ENCODE measurements around the gene ABHD5. TPM values are rescaled to one million over a fixed set of nuclear protein-coding genes. Genes with fewer than 3 reads are reported as not detected.
"Not testable (repeated sequence)": the region's sequence is repeated elsewhere in the genome, so short reads cannot be mapped to it uniquely, and the experiment has no call there.

Gene ABHD5
- total RNA-seq, 1 donor from 2014 or later, result 17.5 TPM

DNA sequence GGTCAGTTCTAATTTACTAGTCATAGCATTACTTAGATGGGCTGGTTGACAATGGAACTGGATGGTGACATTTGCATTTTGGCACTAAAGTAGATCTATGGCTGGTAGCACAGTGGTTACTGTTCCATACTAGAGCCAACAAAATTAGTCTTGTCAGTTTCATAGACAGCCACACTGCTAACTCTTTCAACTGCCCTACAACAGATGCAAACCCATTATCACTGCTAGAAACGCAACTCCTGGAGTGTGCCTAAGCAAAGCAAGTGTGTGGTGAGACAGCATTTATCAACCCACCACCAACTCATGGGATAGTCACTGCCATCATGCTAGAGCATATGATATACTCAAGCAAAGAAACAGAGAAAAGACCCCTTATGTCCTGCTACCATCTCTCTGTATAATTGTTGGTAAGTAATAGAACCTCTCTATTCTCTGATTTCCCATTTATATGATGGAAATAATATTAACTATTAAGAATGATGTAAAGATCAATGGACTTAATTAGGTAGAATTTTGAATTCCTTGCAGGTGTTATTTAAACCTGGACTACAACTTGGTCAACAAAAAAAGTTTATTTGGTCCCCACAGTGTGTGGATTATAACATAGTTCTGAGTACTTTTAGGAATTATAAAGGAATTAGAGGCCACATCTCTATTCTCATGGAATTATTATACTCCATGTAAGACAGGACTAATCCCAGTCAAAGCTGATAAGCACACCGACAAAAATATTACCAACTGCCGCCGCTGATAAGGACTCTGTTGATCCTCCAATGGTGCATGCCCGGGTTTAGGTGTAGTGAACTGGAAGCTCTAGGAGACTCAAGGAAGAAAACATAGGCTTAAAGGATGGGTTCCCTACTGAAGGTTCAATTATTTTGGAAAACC is 19.9 kb upstream of the ABHD5 start:
- Mint-ChIP-seq H3K36me3 (ENCODE audit: low read depth, unreplicated experiment) (no peaks in the 10 kb centered on the region), H3K27me3 (ENCODE audit: unreplicated experiment) (peaks cover 1% of the 10 kb centered on the region), H3K9me3 (ENCODE audit: unreplicated experiment) (no peaks in the 10 kb centered on the region), H3K4me1 (ENCODE audit: unreplicated experiment) (no peaks in the 10 kb centered on the region), H3K27ac (ENCODE audit: unreplicated experiment) (no peak overlapping the region), H3K4me3 (ENCODE audit: unreplicated experiment) (no peak overlapping the region)
- DNase-seq (ENCODE audit: low spot score), result no peak
- TF ChIP-seq, protein P1, sequence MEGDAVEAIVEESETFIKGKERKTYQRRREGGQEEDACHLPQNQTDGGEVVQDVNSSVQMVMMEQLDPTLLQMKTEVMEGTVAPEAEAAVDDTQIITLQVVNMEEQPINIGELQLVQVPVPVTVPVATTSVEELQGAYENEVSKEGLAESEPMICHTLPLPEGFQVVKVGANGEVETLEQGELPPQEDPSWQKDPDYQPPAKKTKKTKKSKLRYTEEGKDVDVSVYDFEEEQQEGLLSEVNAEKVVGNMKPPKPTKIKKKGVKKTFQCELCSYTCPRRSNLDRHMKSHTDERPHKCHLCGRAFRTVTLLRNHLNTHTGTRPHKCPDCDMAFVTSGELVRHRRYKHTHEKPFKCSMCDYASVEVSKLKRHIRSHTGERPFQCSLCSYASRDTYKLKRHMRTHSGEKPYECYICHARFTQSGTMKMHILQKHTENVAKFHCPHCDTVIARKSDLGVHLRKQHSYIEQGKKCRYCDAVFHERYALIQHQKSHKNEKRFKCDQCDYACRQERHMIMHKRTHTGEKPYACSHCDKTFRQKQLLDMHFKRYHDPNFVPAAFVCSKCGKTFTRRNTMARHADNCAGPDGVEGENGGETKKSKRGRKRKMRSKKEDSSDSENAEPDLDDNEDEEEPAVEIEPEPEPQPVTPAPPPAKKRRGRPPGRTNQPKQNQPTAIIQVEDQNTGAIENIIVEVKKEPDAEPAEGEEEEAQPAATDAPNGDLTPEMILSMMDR (IDR thresholded peaks at IDR 0.05; ENCODE audit: unreplicated experiment), result no peak

DNA sequence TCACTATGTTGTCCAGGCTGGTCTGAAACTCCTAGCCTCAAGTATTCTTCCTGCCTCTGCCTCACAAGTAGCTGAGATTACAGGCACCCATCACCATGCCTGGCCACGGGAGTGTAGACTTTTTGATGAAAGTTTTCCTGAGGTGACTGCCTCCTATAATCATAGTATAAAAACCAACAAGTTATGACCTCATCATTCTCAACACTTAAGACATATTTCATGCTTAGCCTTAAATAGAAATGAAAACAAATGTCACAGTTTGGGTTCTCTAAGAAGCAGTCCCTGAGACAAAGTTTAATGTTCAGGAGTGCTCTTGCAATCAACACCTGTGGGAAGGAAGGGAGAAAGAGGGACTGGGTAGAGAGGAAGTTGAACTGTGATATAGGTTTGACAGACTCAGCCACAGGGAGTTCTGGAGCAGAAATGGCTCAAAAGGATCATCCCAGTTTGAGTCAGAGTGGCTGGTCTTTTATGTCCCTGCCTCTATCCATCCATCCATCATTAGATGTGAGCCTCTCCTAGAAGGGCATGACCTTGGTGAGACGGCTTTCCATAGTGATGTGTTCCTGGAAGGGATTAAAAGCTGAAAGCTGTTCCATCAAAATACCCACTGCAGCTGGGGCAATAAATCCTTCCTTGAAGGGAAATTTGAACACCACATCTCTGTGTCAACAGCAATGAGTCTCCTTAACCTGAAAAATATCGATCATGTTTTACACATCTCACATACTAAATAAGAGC is 16.2 kb upstream of the ABHD5 start:
- peaks cover 12% of the 10 kb centered on the region for H3K36me3 Mint-ChIP-seq (ENCODE audit: low read depth, unreplicated experiment)
- H3K4me3 Mint-ChIP-seq (ENCODE audit: unreplicated experiment), result no peak overlapping the region
- H3K4me1 Mint-ChIP-seq (ENCODE audit: unreplicated experiment), result no peaks in the 10 kb centered on the region
- TF ChIP-seq, protein P1 (IDR thresholded peaks at IDR 0.05; ENCODE audit: unreplicated experiment), result no peak
- H3K27ac Mint-ChIP-seq (ENCODE audit: unreplicated experiment), result no peak overlapping the region
- peaks cover 1% of the 10 kb centered on the region for H3K27me3 Mint-ChIP-seq (ENCODE audit: unreplicated experiment)
- peaks cover 4% of the 10 kb centered on the region for H3K9me3 Mint-ChIP-seq (ENCODE audit: unreplicated experiment)
- DNase-seq (ENCODE audit: low spot score), result no peak

DNA sequence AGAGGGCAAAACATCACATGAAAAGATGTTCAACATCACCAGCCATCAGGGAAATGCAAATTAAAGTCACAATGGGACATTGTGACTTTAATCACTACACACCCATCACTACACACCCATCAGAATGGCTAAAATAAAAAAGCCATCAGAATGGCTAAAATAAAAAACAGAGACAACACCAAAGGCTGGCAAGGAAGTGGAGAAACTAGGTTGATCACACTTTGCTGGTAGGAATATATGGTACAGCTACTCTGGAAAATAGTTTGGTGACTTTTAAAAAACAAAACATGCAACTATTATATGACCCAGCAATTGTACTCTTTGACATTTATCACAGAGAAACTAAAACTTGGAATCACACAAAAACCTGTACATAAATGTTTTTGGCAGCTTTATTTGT is 15.1 kb upstream of the ABHD5 start:
- DNase-seq (ENCODE audit: low spot score), result no peak
- Mint-ChIP-seq H3K27ac (ENCODE audit: unreplicated experiment) (no peak overlapping the region), H3K36me3 (ENCODE audit: low read depth, unreplicated experiment) (peaks cover 12% of the 10 kb centered on the region), H3K27me3 (ENCODE audit: unreplicated experiment) (peaks cover 1% of the 10 kb centered on the region), H3K9me3 (ENCODE audit: unreplicated experiment) (peaks cover 4% of the 10 kb centered on the region), H3K4me3 (ENCODE audit: unreplicated experiment) (no peak overlapping the region), H3K4me1 (ENCODE audit: unreplicated experiment) (no peaks in the 10 kb centered on the region)
- TF ChIP-seq, protein P1 (IDR thresholded peaks at IDR 0.05; ENCODE audit: unreplicated experiment), result no peak

DNA sequence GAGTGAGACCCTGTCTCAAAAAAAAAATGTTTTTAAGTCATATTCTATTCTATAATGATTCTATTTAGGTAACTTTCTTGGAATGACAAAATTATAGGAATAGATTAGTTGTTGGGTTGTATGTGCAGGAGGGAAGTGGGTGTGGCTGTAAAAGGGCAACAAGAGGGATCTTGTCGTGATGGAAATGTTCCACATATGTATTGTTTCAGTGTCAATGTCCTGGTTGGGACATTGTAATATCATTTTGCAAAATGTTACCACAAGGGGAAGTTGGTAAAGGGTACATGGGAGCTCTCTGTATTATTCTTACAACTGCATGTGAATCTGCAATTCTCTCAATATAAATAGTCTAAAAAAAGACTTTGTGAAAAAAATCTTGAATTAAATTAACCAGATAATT is 14.3 kb upstream of the ABHD5 start:
- no peak for DNase-seq (ENCODE audit: low spot score)
- TF ChIP-seq, protein P1 (IDR thresholded peaks at IDR 0.05; ENCODE audit: unreplicated experiment), result no peak
- peaks cover 1% of the 10 kb centered on the region for H3K27me3 Mint-ChIP-seq (ENCODE audit: unreplicated experiment)
- peaks cover 4% of the 10 kb centered on the region for H3K9me3 Mint-ChIP-seq (ENCODE audit: unreplicated experiment)
- peaks cover 12% of the 10 kb centered on the region for H3K36me3 Mint-ChIP-seq (ENCODE audit: low read depth, unreplicated experiment)
- H3K4me3 Mint-ChIP-seq (ENCODE audit: unreplicated experiment), result no peak overlapping the region
- no peak overlapping the region for H3K27ac Mint-ChIP-seq (ENCODE audit: unreplicated experiment)
- H3K4me1 Mint-ChIP-seq (ENCODE audit: unreplicated experiment), result no peaks in the 10 kb centered on the region

DNA sequence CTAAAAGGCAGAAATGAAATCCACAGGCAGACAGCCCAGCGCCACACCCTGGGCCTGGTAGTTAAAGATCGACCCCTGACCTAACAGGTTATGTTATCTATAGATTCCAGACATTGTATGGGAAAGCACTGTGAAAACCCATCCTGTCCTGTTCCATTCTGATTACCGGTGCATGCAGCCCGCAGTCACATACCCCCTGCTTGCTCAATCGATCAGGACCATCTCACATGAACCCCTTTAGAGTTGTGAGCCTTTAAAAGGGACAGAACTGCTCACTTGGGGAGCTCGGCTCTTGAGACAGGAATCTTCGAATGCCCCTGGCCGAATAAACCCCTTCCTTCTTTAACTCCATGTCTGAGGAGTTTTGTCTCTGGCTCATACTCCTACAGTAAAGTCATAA is 12.4 kb upstream of the ABHD5 start:
- H3K4me1 Mint-ChIP-seq (ENCODE audit: unreplicated experiment); H3K4me3 Mint-ChIP-seq (ENCODE audit: unreplicated experiment); H3K27me3 Mint-ChIP-seq (ENCODE audit: unreplicated experiment); H3K9me3 Mint-ChIP-seq (ENCODE audit: unreplicated experiment); DNase-seq (ENCODE audit: low spot score); H3K27ac Mint-ChIP-seq (ENCODE audit: unreplicated experiment): not testable (repeated sequence)
- H3K36me3 Mint-ChIP-seq (ENCODE audit: low read depth, unreplicated experiment), result peaks cover 12% of the 10 kb centered on the region

DNA sequence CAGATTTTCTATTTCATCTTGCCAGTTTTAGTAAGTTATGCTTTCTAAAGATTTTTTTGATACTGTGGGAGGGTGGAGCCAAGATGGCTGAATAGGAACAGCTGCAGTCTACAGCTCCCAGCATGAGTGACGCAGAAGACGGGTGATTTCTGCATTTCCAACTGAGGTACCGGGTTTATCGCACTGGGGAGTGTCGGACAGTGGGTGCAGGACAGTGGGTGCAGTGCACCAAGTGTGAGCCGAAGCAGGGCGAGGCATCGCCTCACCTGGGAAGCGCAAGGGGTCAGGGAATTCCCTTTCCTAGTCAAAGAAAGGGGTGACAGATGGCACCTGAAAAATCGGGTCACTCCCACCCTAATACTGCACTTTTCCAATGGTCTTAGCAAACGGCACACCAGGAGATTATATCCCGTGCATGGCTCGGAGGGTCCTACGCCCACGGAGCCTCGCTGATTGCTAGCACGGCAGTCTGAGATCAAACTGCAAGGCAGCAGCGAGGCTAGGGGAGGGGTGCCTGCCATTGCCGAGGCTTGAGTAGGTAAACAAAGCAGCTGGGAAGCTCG is 11.8 kb upstream of the ABHD5 start:
- not testable (repeated sequence) for H3K4me3 Mint-ChIP-seq (ENCODE audit: unreplicated experiment); H3K27me3 Mint-ChIP-seq (ENCODE audit: unreplicated experiment); H3K9me3 Mint-ChIP-seq (ENCODE audit: unreplicated experiment); DNase-seq (ENCODE audit: low spot score); H3K27ac Mint-ChIP-seq (ENCODE audit: unreplicated experiment); H3K4me1 Mint-ChIP-seq (ENCODE audit: unreplicated experiment)
- peaks cover 12% of the 10 kb centered on the region for H3K36me3 Mint-ChIP-seq (ENCODE audit: low read depth, unreplicated experiment)

DNA sequence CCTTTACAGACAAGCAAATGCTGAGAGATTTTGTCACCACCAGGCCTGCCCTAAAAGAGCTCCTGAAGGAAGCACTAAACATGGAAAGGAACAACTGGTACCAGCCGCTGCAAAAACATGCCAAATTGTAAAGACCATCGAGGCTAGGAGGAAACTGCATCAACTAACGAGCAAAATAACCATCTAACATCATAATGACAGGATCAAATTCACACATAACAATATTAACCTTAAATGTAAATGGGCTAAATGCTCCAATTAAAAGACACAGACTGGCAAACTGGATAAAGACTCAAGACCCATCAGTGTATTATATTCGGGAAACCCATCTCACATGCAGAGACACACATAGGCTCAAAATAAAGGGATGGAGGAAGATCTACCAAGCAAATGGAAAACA is 9.9 kb upstream of the ABHD5 start:
- not testable (repeated sequence) for H3K9me3 Mint-ChIP-seq (ENCODE audit: unreplicated experiment); H3K4me3 Mint-ChIP-seq (ENCODE audit: unreplicated experiment); DNase-seq (ENCODE audit: low spot score); H3K27me3 Mint-ChIP-seq (ENCODE audit: unreplicated experiment); H3K27ac Mint-ChIP-seq (ENCODE audit: unreplicated experiment); H3K4me1 Mint-ChIP-seq (ENCODE audit: unreplicated experiment)
- peaks cover 12% of the 10 kb centered on the region for H3K36me3 Mint-ChIP-seq (ENCODE audit: low read depth, unreplicated experiment)

Measured in endothelial cell (in vitro differentiated cells).